Pulmonary artery endothelial cell (primary cell): ENCODE data around the gene COL4A4. TPM values are rescaled to one million over a fixed set of nuclear protein-coding genes. Genes with fewer than 3 reads are reported as not detected.

ENCODE experiments used
- DNase-seq: peaks from one replicate; pipeline ENCODE4 v3.0.0-alpha.2; 2011; ENCODE audit warnings: low read depth, low spot score
- total RNA-seq: library from RNA; depleted of rRNA; stranded (reverse); fragments of >200 nt; gene quantifications from 2 replicates; pipeline ENCODE4 v1.2.3, GENCODE V29; 2014

Gene COL4A4
- total RNA-seq, 1 donor from 2014 or later, result 0.99 TPM

DNA sequence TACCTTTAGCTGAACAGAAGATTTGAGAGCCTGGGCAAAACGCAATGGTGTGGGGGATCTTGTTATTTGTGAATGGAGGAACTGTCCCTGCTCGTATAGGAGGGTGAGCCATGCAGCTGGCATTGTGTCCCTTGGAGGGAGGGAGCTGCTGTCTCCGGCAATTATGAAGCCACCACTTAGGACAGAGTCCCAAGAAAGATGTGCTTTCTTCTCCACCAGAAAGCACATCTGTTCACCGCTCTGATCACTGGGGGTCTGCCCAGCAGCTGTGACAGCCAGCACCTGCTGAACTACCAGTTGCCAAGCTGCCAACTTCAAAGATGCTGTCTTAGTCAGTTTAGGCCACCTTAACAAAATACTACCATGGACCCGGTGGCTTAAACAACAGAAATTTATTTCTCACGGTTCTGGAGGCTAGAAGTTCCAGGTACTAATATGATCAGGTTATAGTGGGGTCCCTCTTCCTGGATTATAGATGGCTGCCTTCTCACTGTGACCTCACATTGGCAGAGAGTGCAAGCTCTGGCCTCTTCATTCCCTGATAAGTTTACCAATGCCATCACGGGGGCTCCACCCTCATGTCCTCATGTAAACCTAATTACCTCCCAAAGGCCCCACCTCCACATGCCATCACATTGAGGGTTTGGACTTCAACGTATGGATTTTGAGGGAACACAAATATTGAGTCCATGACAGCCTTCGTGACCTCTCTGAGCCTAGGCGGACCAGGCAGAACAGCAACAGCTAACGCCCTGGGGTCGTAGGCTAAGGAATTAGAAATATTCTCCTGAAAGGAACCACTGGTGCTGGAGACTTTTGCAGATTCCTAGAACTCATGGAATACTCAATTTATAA lies 179.9 kb downstream of the COL4A4 start:
- DNase-seq, result no peak

DNA sequence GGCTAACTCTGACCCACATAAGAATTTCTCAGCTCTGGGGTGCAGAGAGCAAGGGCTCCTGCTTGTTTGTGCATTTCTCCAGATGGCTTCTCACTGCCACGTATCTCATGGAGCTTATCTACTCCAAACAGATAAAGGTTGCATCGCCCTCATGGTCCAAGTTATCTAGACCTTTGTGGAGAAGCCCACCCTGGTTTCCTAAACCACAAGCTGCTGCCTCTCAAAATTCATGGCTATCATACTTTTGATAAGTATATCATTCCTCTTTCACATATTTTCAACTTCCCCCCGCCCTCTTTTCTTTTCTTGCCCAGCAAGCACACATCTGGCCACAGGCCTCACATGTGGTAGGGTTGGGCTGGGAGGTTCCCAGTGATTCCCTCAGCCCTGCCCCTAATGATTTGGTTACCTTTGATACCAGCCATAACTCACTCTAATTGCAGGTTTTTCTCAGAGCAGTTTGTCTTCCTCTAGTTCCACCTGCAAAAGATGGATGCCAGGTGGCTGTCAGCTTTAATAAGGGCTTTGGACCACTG lies 182.1 kb downstream of the COL4A4 start:
- DNase-seq, result no peak

DNA sequence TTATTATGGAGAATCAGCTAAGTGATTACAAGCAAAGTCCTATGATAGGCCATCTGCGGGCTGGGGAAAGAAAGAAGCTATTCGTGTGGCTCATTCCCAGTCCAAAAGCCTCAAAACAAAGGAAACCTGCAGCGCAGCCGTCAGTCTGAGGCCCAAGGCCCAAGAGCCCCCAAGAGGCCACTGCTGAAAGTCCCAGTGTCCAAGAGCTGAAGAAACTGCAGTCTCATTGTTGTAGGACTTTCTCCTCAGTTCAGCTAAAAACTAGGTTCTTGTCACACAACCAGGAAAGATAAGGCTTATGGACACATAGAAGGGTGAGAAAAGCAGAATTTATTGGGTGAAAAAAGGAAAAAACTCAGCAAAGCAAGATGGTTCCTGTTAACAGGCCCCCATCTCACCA lies 185.0 kb downstream of the COL4A4 start:
- DNase-seq, result no peak

DNA sequence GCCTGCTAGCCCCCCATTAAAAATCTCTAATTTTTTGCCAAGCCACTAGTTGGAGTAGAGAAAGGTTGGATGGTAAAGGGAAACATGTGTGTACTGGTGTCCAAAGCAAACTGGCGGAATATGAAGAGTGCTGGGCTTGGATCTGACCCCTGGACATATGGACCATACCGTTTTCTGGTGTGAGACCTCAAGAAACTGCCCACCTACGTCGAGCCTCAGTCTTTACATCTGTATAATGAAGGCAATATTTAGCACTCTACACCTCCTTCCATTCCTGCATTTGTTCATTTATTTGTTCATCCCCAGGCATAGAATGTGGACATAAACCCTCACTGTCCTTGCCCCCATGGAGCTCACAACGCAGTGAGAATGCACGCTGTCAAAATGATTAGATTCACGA lies 185.7 kb downstream of the COL4A4 start:
- DNase-seq, result no peak

DNA sequence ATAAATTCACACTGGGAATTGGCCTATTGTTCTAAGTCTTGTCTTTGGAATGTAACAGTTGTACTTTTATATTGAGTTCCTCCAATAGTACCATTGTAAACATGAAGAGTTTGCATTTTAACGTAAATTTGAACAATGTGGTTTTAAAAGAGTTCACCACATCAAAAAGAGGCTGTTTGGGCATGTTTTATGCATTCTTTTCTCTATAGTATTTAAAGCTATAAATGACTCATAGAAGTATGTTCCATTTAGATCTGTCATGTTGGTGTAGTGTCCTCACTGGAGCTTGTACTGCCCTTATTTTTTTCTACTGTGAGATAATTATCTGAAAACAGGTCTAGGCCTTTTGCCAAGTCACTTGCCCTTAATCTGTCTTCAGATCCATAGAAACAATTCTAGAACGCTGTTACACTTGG lies 186.2 kb downstream of the COL4A4 start:
- DNase-seq, result no peak

DNA sequence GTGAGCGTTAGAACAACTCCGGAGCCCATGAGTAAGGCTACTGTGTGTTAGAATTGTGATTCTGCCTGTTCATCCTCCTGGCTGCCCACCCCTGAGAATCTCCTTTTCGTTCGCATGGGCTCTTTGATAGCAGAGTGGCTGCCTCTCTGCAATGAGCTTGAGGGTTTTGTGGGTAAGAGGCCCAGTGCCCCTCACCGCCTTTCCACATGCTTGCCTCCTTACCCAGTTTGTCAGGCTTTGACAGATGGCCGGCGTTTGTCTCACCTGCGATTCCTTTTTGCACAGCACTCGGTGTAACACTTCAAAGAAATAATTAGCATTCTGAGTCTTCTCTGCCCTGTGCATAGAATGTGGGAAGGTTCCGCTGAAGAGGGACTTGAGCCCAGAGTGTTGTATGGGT lies 190.2 kb downstream of the COL4A4 start:
- no peak for DNase-seq

DNA sequence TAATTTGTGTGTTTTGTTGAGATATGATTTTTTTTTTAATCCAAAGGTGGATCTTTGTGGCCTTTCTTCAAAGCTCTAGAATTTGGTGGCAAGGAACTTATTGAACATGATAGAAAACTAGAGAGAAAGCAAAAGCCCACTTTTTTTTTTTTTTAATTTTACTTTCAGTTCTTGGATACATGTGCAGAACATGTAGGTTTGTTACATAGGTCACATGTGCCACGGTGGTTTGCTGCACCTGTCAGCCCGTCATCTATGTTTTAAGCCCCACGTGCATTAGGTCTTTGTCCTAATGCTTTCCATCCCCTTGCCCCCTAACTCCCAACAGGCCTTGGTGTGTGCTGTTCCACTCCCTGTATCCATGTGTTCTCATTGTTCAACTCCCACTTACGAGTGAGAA lies 192.2 kb downstream of the COL4A4 start:
- no peak for DNase-seq

DNA sequence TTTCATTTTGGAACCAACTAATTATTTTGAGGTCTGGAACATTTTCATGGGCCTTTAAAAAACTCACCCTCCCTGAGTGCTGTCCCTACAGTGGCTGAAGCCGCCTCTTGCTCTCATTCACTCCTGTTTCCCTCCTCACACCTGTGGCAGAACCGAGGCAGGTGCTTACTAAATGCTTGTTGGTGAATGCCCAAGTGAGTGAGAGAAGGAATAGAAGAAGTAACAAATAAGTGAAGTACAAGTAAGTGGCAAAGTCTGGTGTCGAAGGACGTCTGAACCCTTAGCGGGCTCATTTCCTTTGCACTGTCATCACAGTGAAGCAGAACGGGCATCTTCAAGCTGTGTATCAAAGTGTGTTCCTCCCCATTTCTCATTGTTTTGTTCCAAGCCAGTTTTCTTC lies 192.9 kb downstream of the COL4A4 start:
- no peak for DNase-seq

DNA sequence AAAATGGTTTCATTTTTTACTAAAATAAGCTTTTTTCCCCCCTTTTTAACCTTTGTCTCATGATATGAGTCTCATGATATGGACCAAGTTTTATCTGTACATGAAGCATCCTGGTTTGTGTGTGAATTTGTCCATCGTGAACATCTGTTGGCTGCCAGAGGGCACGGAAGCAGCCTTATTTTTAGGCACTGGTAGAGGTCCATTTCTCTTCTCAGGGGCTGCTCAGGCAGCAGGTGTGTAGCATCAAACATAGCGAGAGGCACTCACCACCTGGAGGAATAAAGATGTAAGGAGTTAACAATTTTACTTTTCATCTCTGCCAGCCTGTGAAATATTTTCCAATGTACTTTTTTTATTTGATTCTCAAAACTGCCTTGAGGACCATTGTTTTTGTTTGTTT lies 193.6 kb downstream of the COL4A4 start:
- no peak for DNase-seq

DNA sequence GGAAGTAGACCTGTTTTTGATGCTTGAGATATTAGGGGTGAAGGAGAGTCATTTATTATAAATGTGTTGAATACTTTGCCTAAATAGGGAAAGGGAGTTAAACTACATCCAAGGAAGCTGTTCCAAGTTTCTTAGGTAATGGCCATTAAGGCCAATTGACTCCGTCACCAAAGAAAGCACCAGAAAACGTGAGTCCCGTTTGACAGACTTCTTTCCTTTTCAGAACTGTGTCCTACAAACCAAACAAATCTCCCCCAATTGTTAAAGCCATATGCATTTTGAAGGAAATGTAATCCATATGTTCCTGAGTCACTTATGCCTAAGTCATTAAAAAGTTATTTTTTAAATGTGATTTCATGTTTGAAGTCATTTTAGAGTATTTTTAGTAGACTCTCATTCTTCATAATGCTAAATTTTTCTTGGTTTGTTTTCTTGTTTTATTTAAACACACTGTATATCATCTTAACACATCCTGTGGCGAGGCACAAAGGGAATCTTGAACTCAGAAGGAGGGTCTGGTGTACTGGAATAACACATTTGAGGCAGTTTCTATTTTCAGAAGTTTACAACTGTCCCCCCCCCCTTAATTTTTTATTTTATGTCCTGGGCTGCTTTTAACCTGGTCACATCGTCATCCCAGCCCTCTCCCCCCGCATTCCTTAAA lies 194.5 kb downstream of the COL4A4 start:
- DNase-seq, result no peak

DNA sequence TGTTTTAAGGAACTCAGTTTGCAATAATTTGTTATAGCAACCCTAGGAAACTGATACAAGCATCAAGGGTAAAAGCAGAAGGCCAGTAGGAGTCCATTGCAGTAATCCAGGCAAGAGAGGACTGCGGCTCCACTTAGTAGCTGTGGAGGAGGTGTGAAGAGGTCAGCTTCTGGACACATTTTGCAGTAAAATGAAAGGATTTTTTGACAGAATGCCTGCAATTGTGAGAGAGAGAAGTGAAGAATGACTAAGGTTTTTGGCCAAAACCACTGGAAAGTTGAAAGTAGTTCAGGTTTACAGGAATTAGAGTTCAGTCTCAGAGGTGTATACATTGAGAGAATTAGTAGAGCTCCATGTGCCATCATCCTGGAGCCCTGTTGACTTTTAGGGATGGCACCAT lies 198.6 kb downstream of the COL4A4 start:
- DNase-seq, result no peak

DNA sequence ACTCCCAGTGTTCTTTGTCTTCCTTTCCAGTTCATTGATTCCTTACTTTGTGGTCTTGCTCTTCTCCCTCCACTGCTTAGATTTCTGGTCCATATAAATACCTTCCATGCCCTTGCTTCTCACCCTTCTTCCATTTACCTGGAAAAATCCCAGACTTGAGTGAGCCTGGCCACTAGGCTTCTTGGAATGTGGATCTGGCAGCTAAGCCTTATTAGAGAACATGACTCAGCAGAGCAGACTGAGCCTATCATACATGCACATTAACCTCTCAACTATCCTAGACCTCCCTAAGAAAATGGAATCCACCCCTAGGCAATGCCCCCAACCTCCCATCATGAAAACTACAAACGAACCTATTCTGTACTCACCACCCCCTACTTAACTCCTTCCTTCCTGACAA lies 200.5 kb downstream of the COL4A4 start:
- DNase-seq, result no peak

DNA sequence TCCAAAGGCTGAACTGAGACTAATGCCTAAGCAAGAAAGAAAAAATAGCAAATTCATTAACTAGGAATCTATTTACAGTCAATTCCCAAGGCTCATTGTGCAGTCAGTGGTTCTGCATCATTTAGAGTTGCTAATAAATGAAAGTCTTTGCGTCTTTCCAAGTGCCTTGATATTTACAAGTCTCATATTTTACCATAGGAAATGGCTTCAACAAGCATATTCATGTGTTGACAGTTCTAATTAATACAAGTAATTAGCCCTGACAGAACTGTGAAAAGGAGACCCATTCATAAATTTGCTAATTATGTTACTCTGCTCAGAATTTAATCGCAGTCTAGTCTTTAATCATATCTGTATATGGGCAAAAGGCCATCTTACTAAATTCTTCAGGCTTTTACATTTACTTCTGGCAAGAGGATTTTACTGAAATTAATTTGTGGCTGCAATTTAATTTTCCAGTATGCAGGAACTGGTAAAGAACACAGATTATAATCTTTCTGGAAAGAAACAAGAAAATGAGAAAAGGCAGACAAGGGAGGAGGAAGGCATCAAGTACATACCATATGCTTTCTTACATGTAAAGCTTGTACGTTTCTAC lies 201.7 kb downstream of the COL4A4 start:
- DNase-seq, result no peak

DNA sequence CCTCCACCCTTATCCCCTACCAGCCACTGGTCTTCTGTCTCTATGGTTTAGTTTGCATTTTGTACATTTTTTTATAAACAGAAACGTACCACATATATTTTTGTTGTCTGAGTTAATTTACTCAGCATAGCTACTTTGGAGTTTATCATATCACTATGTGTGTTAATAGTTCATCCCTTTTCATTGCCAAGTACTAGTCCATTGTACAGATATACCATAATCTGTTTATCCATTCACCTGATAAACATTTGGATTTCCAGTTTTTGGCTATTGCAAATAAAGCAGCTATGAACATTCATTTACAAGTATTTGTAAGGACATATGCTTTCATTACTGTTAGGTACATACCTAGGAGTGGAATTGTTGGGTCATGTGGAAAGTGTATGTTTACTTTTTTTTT lies 204.6 kb downstream of the COL4A4 start:
- no peak for DNase-seq

DNA sequence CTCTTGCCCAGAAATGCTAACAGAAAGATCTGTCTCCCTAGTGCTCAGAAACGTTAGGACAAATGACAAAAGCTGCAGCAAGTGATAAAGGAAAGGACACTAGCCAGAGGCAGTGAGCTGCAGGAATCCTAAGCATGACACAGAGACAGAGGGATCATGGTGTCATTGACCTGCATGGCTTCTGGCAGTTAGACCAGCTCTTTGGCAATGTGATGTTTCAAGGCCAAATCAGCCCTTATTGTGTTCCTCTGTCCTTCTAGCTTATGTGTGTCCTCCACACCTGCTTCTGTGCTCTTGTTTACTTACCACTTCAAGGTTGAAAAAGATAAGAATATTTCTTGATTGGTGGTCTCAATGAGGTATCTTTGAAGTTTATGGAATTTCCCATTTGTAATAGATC lies 207.3 kb downstream of the COL4A4 start:
- DNase-seq, result no peak

DNA sequence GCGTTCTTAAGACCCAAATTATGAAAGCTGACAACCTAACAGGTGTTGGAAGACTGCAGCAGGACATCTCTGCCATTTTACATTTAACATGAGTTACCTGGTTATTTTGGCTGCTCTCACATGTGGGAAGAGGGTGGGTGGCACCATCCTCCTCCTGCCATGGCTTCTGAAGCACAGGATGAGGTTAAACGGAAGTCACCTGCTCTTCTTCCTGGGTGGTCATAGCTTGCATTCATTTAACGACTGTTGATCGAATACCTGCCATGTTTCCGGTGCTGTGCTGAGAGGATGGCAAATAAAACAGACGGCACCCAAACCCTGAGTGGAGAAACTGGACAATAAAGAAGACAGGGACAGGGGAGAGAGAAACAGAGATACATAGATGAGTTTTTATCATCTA lies 210.2 kb downstream of the COL4A4 start:
- no peak for DNase-seq

DNA sequence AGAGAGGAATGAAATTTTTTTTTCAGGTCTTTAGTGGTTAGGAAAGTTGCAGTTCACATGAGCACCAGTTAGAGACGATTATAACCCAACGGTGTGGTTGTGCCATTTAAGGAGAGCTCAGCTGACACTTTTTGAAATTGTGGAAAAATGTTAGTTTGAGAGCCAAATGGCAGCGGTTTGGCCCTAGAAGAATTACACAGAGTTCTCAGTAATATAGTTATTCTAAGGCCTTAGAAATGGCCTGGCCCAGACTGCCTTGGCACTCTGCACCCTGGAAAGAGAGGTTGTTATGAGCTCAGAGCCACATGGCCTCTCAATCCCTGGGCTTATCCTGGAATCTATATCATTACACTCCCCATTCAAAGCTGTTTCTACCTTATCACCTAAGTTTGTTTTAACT lies 210.8 kb downstream of the COL4A4 start:
- DNase-seq, result no peak

Other genes starting within 250 kb of the COL4A4 start
- 0.04 and 0.26 TPM in 2 replicates for gene COL4A3, start 419 bp upstream of the COL4A4 start, total RNA-seq
- 55.5 and 58.7 TPM in 2 replicates for gene MFF, start 161.0 kb upstream of the COL4A4 start, total RNA-seq
- not detected in 2 replicates for gene TM4SF20, start 215.1 kb upstream of the COL4A4 start, total RNA-seq
- gene SCYGR1, start 223.7 kb upstream of the COL4A4 start, total RNA-seq, result not detected in 2 replicates